OCI-M2 (cell line): ENCODE results near the gene TRAK1.

Experiments
- DNase-seq: peaks from one replicate; lab custom pipeline; 2025; ENCODE audit not compliant: unreplicated experiment; lab: John Stamatoyannopoulos, UW

The TRAK1 gene

GRCh38 chr3:42267878-42268277, 176.7 kb downstream of the TRAK1 start:
- no peak for DNase-seq

- no peak for DNase-seq
Observed at GRCh38 chr3:42269647-42270046, 178.5 kb downstream of the TRAK1 start.

GRCh38 chr3:42270561-42270960, 179.4 kb downstream of the TRAK1 start:
- no peak for DNase-seq

- DNase-seq, result no peak
Observed at GRCh38 chr3:42271786-42272185, 180.6 kb downstream of the TRAK1 start.

GRCh38 chr3:42273361-42273760, 182.2 kb downstream of the TRAK1 start:
- no peak for DNase-seq

- no peak for DNase-seq
Observed at GRCh38 chr3:42274266-42274665, 183.1 kb downstream of the TRAK1 start.

- no peak for DNase-seq
Observed at GRCh38 chr3:42275217-42275616, 184.1 kb downstream of the TRAK1 start.
